SK-N-MC (cell line): ENCODE measurements around the gene ASB2.

Experiments
- DNase-seq: peaks from one replicate; pipeline ENCODE4 v3.0.0-alpha.2; 2011; ENCODE audit warnings: low read depth, low spot score
- H3K27ac ChIP-seq: fragments of 200-600 bp; sonication (generic); 2 replicates; pipeline ENCODE4 v1.5.1; 2016; ENCODE audit warnings: mixed run types
- H3K36me3 ChIP-seq: fragments of 200-600 bp; sonication (generic); 2 replicates; pipeline ENCODE4 v1.6.1; 2017; ENCODE audit warnings: antibody characterized with exemption, low read length, mixed read lengths; ENCODE audit not compliant: insufficient read depth
- H3K4me3 ChIP-seq: fragments of 200-600 bp; sonication (generic); 2 replicates; pipeline ENCODE4 v1.5.1; 2016
- H3K9ac ChIP-seq: fragments of 200-600 bp; sonication (generic); 2 replicates; pipeline ENCODE4 v1.8.0; 2017; ENCODE audit warnings: mixed run types, mixed read lengths; ENCODE audit not compliant: insufficient read length
- H3K9me3 ChIP-seq: fragments of 200-600 bp; sonication (generic); 2 replicates; pipeline ENCODE4 v1.6.1; 2017; ENCODE audit warnings: low read depth, mild to moderate bottlenecking, antibody characterized with exemption, low read length, moderate library complexity, mixed read lengths
- EZH2 ChIP-seq: fragments of 200-600 bp; sonication (generic); IDR thresholded peaks from one replicate; pipeline ENCODE4 v1.6.1; 2017; ENCODE audit warnings: antibody characterized with exemption
- FOXP2 ChIP-seq: optimal IDR thresholded peaks from 2 replicates; pipeline ENCODE3; 2011; ENCODE audit warnings: mild to moderate bottlenecking, moderate library complexity; ENCODE audit not compliant: insufficient read depth; ENCODE audit errors: extremely low read length, control extremely low read depth
- POLR2AphosphoS5 ChIP-seq: IDR thresholded peaks from 2 replicates; pipeline ENCODE4 v1.6.1; 2012; ENCODE audit warnings: mild to moderate bottlenecking, low read depth, low read length, borderline replicate concordance

ASB2 gene

DNA sequence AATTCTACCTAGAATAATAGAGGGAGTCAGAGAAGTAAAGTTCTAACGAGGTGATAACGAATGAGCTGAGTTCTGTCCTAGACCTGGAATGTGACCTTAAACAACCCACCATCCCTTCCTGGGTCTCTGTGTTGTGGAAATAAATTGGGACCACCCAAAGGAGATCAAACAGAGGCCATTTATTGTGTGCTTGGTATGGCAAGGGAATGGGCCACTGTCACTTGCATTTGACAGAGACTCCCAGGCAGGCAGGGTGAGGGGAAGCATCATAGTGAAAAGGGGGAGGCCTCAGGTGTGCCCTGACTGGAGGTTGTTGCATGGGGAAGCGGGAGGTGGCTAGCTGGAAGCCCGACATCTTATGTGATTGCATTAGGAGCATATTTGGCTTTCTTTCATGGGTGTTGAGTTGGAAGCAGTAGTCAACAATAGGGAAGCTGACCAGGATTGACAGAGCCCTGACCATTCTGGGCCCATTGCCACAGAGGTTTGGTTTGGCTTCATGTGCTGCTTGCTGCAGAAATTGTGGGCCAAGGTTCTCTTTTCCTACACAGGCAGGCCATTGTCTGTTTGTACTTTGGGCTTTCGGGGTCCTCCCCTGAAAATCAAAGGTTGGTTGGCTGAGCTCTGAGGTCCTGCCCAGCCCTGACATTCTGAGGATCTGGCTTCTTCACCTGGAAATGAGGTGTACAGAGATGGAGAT lies 66.8 kb downstream of the ASB2 start:
- Histone ChIP-seq H3K9me3 (no peaks in the 10 kb centered on the region), H3K27ac (no peak overlapping the region), H3K36me3 (no peaks in the 10 kb centered on the region), H3K9ac (no peak overlapping the region), H3K4me3 (no peak overlapping the region)
- TF ChIP-seq POLR2AphosphoS5 (no peak), FOXP2 (no peak), EZH2 (no peak)
- no peak for DNase-seq

DNA sequence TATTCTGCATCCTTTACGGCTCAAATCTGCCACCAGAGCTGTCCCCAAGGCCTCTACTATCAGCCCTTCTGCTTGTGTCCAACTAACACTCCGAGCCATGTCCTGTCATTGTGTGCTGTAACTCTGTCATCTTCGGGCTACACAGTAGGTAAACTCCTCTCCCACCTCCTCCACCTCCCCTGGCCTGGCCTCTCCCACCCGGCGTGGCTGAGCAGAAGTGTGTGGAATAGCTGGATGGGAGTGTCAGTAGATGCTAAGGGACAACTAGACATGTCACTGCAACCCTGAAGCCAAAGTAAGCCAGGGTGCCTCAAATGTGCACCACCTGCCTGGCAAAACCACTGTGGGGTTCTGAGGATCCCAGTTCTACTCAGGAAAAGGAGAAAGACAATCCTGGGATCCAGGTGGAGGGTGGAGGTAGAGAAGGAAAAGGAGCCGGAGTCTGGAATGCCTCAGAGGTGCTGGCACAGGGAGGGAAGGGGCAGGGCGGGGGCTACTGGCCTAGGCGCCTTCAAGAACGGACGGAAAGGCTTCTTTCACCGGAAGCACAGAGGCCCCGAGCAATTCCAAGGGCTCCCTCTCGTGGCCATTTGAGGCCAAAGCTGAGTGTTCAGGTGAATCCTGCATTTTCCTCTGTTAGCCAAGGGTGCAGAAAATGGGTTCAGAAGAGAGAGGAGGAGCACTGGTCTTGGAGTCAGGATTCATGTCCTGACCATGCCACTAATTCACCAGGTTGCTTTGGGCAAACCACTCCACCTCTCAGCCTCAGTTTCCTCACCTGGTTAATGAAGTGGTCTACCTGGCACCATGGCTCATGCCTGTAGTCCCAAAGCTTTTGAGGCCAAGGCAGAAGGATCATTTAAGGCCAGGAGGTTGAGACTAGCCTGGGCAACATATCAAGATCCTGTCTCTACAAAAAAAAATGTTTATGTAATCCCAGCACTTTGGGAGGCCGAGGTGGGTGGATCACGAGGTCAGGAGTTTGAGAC lies 69.7 kb downstream of the ASB2 start:
- no peak for TF ChIP-seq POLR2AphosphoS5
- no peak for TF ChIP-seq EZH2
- no peak for TF ChIP-seq FOXP2
- H3K9ac ChIP-seq, result no peak overlapping the region
- no peaks in the 10 kb centered on the region for H3K9me3 ChIP-seq
- H3K27ac ChIP-seq, result no peak overlapping the region
- peak; percentile 14 for DNase-seq
- no peak overlapping the region for H3K4me3 ChIP-seq
- no peaks in the 10 kb centered on the region for H3K36me3 ChIP-seq

DNA sequence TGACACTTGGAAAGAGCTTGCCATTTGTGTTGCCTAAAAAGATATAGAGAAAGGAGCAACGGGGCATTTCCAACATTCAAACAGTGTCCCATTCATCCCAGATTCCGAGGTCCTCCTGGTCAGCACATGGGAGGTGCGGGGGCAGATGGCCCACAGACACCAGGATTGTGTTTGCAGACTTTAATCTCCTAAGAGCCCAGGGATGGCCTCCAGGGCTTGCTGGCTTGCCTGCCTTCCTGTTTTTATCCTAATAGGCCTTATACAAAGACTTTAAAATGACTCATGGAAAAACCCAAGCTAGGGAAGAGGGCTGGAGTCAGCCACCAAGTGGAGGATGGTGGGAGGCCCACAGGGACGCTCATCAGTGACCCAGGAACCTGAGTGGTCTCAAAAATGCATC lies 70.7 kb downstream of the ASB2 start:
- no peaks in the 10 kb centered on the region for H3K9me3 ChIP-seq
- DNase-seq, result no peak
- H3K27ac ChIP-seq, result no peak overlapping the region
- H3K4me3 ChIP-seq, result no peak overlapping the region
- H3K36me3 ChIP-seq, result no peaks in the 10 kb centered on the region
- no peak overlapping the region for H3K9ac ChIP-seq
- TF ChIP-seq FOXP2 (no peak), POLR2AphosphoS5 (no peak), EZH2 (no peak)

DNA sequence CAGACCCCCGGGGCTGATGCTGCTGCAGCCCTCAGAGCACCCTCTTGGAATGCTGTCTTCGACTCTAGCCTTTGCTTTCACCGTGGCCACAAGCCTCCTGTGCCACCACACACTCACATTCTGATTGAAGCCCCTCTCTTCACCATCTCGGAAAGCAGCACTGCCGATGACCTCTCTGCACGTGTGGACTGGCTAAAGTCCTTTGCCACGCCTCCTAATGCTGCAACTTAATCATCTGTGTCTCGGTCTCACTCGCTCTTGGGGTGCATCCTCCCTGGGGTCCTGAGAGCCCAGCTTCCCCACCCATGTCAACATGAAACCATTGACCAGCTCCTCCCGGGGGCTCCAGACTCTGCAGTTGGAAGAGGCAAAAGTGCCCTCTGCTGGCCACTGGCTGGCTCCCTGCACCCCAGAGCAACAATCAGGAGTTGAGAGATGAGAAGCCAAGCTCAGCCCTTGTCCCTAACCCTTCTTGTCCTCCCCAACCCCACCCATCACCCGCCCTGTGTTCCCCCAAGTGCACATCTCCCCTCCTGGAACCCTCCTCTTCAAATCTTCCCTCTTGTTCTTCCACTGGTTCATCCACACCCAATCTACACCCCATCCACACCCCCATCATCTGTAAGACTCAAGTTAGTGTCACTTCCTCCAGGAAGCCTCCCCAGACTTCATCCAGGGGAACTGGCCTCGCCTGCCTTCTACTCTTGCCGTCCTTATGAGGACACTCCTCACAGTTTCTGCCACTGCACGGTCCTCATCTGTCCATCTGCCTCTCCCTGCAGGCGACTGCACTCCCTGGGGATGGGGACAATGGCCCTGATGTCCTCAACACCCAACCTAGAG lies 72.8 kb downstream of the ASB2 start:
- DNase-seq, result no peak
- Histone ChIP-seq H3K9ac (no peak overlapping the region), H3K9me3 (no peaks in the 10 kb centered on the region), H3K36me3 (no peaks in the 10 kb centered on the region), H3K27ac (no peak overlapping the region), H3K4me3 (no peak overlapping the region)
- TF ChIP-seq EZH2 (no peak), FOXP2 (no peak), POLR2AphosphoS5 (no peak)

DNA sequence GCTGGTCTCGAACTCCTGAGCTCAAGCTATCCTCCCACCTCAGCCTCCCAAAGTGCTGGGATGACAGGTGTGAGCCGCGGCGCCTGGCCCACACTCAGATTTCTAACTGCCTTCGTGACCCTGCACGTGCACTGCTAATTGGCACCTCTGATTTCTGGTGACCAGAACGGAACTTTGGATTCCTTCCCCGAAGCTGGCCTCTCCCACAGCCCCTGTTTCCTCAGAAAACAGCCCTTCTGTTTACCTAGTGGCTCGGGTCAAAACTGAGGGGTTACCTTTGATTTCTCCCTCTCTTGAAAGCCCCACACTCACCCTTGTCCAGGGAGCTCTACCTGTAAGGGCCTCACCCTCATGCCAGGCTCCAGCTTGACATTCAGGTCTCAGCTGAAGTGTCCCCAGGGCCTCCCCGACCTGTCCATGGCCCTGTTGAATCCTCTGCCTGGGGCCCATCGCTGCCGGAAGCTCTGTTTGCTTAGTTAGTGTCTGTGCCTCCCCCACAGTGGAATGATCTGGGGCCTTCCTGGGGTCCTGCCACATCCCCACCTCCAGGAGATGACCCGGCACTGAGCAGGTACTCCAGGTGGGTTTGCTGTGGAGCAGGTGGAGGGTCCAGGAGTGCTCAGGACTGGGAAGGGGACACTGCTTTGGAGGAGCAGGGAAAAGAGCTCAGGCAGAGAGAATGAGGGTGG lies 73.6 kb downstream of the ASB2 start:
- Histone ChIP-seq H3K9ac (no peak overlapping the region), H3K9me3 (no peaks in the 10 kb centered on the region), H3K36me3 (no peaks in the 10 kb centered on the region), H3K4me3 (no peak overlapping the region), H3K27ac (no peak overlapping the region)
- no peak for DNase-seq
- TF ChIP-seq FOXP2 (no peak), POLR2AphosphoS5 (no peak), EZH2 (no peak)

DNA sequence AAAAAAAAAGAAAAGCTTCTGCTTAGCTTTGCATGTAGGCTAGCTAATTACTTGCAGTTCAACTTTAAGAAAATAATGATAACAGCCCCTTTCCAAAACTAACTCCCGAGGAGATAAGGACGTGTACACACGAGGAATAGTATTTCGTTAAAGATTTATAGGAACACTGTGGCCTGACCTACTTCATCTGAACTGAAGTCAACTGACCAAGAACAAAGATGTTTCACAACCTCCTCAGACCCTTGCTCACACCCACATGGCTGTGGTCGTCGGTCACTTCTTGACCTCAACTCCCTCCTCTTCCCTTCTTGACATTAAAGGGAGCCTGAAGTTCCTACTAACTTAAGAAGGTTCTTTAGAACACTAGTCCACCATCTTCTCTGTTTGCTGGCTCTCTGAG lies 74.6 kb downstream of the ASB2 start:
- no peak for DNase-seq
- no peak overlapping the region for H3K4me3 ChIP-seq
- H3K36me3 ChIP-seq, result no peaks in the 10 kb centered on the region
- H3K27ac ChIP-seq, result no peak overlapping the region
- H3K9me3 ChIP-seq, result no peaks in the 10 kb centered on the region
- H3K9ac ChIP-seq, result no peak overlapping the region
- TF ChIP-seq FOXP2 (no peak), EZH2 (no peak), POLR2AphosphoS5 (no peak)

DNA sequence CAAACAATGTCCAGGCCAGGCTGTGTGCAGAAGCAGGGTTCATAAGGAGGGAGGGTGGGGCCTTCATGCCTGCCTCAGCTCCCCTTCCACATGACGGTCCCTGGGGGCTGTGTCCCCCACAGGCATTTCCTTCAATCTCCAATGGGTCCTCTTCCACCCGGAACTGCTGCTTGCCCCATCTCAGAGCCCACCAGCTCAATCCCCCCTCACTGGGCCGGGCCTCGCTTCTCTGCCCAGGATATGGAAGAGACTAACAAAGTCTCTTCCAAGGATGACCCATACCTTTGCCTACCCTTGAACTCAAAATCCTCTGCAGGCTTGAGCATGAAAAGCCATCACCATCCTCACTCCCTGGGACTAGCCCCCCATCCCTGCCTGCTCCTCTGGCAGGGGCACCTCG lies 77.6 kb downstream of the ASB2 start:
- H3K9me3 ChIP-seq, result no peaks in the 10 kb centered on the region

More for the DNA sequence above, 77.6 kb downstream of the ASB2 start:
- Histone ChIP-seq H3K27ac (no peak overlapping the region), H3K4me3 (no peak overlapping the region), H3K36me3 (no peaks in the 10 kb centered on the region), H3K9ac (no peak overlapping the region)
- TF ChIP-seq EZH2 (no peak), FOXP2 (no peak), POLR2AphosphoS5 (no peak)
- no peak for DNase-seq
